A549 treated with RU486 at 1 μM for 4 hours (cell line): ENCODE results near the gene IFNG. TPM values are rescaled to one million over a fixed set of nuclear protein-coding genes. Genes with fewer than 3 reads are reported as not detected.

Experiments used
- total RNA-seq: library from RNA; stranded (reverse); fragments of 200-300 nt; extraction: Qiagen RNA extraction; gene quantifications from 5 replicates; pipeline ENCODE4 v1.2.3, GENCODE V29; 2022; ENCODE audit warnings: low read depth

The IFNG gene
- not detected in 5 replicates for total RNA-seq

DNA sequence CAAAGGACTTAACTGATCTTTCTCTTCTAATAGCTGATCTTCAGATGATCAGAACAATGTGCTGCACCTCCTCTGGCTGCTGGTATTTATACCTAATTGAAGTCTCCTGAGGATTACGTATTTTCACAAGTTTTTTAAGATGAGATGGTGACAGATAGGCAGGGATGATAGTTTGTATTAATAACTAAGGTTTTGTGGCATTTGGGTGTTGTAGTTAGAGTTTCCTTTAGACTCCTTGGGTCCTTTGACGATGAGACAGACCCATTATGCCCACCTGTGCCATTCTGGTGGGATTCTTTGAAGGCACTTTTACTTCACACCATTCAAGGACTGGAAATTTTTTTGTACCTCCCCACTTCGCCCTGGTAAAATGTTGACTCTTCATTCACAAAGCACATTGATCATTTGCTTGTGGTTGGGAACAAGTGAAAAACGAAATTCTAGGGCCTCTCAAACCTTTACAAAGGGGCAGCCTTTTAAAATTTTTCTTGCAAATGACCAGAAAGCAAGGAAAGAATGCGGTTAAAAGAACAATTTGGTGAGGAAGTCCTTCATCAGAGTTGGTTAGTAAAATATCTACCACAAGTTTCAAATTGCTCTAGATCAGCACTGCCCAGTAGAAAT is at the start of gene IFNG:
IFNG (minus strand) TSS at position 60 of the 624 bp plus-strand sequence. CDS start 125 bp downstream, outside the sequence.

Other genes with a start within 250 kb of the IFNG start
- not detected in 5 replicates for gene IFNG-AS1, start 170.3 kb downstream of the IFNG start, total RNA-seq
- not detected in 5 replicates for gene IL26, start 66.1 kb upstream of the IFNG start, total RNA-seq
- gene IL22, start 93.9 kb upstream of the IFNG start, total RNA-seq = not detected in 5 replicates
- 5.0 to 8.4 TPM (median 6.5 TPM) in 5 replicates for gene MDM1, start 172.6 kb upstream of the IFNG start, total RNA-seq